Fibroblast of the aortic adventitia (primary cell): ENCODE data around the gene IZUMO2. TPM values are rescaled to one million over a fixed set of nuclear protein-coding genes. Genes with fewer than 3 reads are reported as not detected.

ENCODE experiments used
- DNase-seq: peaks from one replicate; pipeline ENCODE4 v3.0.0-alpha.2; 2010; ENCODE audit warnings: low read depth
- H3K4me3 ChIP-seq: 2 replicates; pipeline ENCODE4 v1.5.1; 2011; ENCODE audit warnings: low read depth, mild to moderate bottlenecking, control low read depth, low read length, moderate library complexity
- total RNA-seq: library from RNA; depleted of rRNA; stranded (reverse); fragments of >200 nt; gene quantifications from 2 replicates; pipeline ENCODE4 v1.2.3, GENCODE V29; 2012; ENCODE audit warnings: low replicate concordance
- TF ChIP-seq, protein P1 (sequence below): IDR thresholded peaks from 2 replicates; pipeline ENCODE4 v1.5.1; 2011; ENCODE audit warnings: mild to moderate bottlenecking, low read length, control low read depth, inconsistent platforms; ENCODE audit not compliant: insufficient read depth

IZUMO2 gene
- total RNA-seq, 1 donor = not detected

DNA sequence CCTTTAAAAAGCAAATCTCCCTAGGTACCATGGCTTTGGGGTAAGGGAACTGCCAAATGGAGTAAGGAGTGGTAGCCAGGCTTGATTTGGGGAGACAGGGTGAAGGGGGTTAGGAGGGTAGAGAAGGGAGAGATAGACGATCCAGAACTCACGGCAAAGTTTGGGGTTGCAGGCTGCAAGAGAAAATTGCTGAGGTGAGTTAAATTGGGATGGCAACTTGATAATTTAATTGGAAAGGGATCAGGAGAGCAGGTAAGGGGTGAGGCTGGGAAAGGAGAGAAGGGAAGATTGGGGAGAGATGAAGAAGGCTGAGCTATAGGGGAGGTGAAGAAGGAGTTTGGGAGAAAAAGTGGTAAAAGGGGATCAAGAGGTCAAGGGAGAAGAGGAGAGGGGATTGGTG, 4.0 kb downstream of the IZUMO2 start:
- no peak for DNase-seq
- TF ChIP-seq, protein P1, sequence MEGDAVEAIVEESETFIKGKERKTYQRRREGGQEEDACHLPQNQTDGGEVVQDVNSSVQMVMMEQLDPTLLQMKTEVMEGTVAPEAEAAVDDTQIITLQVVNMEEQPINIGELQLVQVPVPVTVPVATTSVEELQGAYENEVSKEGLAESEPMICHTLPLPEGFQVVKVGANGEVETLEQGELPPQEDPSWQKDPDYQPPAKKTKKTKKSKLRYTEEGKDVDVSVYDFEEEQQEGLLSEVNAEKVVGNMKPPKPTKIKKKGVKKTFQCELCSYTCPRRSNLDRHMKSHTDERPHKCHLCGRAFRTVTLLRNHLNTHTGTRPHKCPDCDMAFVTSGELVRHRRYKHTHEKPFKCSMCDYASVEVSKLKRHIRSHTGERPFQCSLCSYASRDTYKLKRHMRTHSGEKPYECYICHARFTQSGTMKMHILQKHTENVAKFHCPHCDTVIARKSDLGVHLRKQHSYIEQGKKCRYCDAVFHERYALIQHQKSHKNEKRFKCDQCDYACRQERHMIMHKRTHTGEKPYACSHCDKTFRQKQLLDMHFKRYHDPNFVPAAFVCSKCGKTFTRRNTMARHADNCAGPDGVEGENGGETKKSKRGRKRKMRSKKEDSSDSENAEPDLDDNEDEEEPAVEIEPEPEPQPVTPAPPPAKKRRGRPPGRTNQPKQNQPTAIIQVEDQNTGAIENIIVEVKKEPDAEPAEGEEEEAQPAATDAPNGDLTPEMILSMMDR = no peak
- no peak overlapping the region for H3K4me3 ChIP-seq

- no peak for DNase-seq
- H3K4me3 ChIP-seq = no peak overlapping the region
- TF ChIP-seq, protein P1 = no peak
These were observed 4.5 kb downstream of the IZUMO2 start for GRCh38 chr19:50158577-50158976.

- TF ChIP-seq, protein P1 = no peak
- no peak for DNase-seq
- H3K4me3 ChIP-seq = no peak overlapping the region
These were observed 7.5 kb downstream of the IZUMO2 start for GRCh38 chr19:50155520-50156109.

GRCh38 chr19:50154529-50154928, 8.6 kb downstream of the IZUMO2 start:
- TF ChIP-seq, protein P1 = no peak
- H3K4me3 ChIP-seq = no peak overlapping the region
- DNase-seq = no peak

DNA sequence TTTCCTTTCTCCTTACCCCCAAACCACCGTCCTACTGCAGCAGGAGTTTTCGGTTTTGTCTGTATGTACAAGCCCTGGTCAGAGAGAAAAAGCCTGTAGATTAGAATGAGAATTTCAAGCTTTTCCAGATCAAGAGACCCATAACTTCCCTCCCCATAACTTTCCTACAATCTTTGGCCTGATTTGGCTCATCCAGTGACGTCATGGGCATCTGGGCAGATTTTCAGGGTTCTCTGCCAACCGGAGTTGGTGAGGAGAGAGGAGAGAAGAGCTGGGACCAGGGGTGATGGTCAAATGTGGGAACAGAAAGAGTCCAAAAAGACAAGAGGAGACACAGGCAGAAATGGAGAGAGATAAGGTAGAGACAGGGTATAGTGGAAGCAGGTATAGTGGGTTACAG, 10.5 kb downstream of the IZUMO2 start:
- no peak for DNase-seq
- TF ChIP-seq, protein P1 = no peak
- H3K4me3 ChIP-seq = no peak overlapping the region

DNA sequence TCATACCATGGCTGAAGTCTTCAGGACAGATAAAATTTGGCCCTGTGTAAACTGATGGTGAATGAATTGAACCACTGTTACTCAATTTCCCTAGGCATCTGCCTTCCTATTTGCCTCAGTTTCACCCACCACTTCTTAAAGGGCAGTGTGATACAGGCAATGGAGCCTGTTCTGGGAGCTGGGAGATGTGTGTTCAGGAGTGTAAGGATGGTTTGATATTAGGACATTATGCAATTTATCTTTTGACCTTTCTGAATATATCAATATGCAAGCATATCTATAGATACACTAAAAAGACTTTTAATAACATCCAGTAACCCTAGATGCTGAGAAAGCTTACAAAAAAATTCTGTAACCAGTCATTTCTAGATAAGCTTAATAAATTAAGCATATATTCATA, 14.6 kb downstream of the IZUMO2 start:
- no peak overlapping the region for H3K4me3 ChIP-seq
- TF ChIP-seq, protein P1 = no peak
- DNase-seq = no peak
